ENCODE measurements around the gene PLAA.
"Not testable (repeated sequence)": the region's sequence is repeated elsewhere in the genome, so short reads cannot be mapped to it uniquely, and the experiment has no call there.

Gene PLAA

GRCh38 chr9:26892251-26893029 lies 54.6 kb downstream of the PLAA start, which contains the start of gene CAAP1:
Gene CAAP1 (minus strand): TSS chr9:26892802. CDS start chr9:26892715, 87 bp downstream.
- peak; percentile 45 to 53 (median 51) for TF ChIP-seq CTCF (IDR thresholded peaks at IDR 0.05; ENCODE audit: unreplicated experiment in 3 of 3)
- peaks cover 4% of the 10 kb centered on the region for H3K27me3 Mint-ChIP-seq (ENCODE audit: low read depth)
- H3K9me3 Mint-ChIP-seq = peaks cover 2% of the 10 kb centered on the region
- H3K36me3 Mint-ChIP-seq (ENCODE audit: low read depth) = peaks cover 7% of the 10 kb centered on the region
- peak within 1 kb of the TSS; percentile 99 for H3K4me3 Mint-ChIP-seq
- peaks cover 22% of the 10 kb centered on the region for H3K4me1 Mint-ChIP-seq
- H3K27ac Mint-ChIP-seq = peak within 1 kb of the TSS; percentile 99 to 100 (median 99)

- H3K27me3 Mint-ChIP-seq (ENCODE audit: low read depth) = peaks cover 4% of the 10 kb centered on the region
- TF ChIP-seq CTCF (IDR thresholded peaks at IDR 0.05; ENCODE audit: unreplicated experiment in 3 of 3) = no peak
- H3K9me3 Mint-ChIP-seq = peaks cover 2% of the 10 kb centered on the region
- H3K27ac Mint-ChIP-seq = peak overlapping the region; percentile 99 to 100 (median 99)
- peaks cover 7% of the 10 kb centered on the region for H3K36me3 Mint-ChIP-seq (ENCODE audit: low read depth)
- H3K4me3 Mint-ChIP-seq = peak overlapping the region; percentile 99
- H3K4me1 Mint-ChIP-seq = peaks cover 22% of the 10 kb centered on the region
Observed at GRCh38 chr9:26891726-26892125, 55.3 kb downstream of the PLAA start.

- Mint-ChIP-seq H3K27ac (peak overlapping the region in 1 of 3 experiments; percentile 2), H3K27me3 (ENCODE audit: low read depth) (no peaks in the 10 kb centered on the region), H3K36me3 (ENCODE audit: low read depth) (peaks cover 31% of the 10 kb centered on the region), H3K4me1 (peaks cover 21% of the 10 kb centered on the region), H3K4me3 (no peak overlapping the region), H3K9me3 (peaks cover under 1% of the 10 kb centered on the region)
- no peak for TF ChIP-seq CTCF (IDR thresholded peaks at IDR 0.05; ENCODE audit: unreplicated experiment in 3 of 3)
Observed at GRCh38 chr9:26888271-26888670, 58.8 kb downstream of the PLAA start.

- Mint-ChIP-seq H3K4me1 (no peaks in the 10 kb centered on the region), H3K4me3 (no peak overlapping the region), H3K9me3 (peaks cover 21% of the 10 kb centered on the region), H3K27ac (no peak overlapping the region), H3K36me3 (ENCODE audit: low read depth) (peaks cover 82% of the 10 kb centered on the region), H3K27me3 (ENCODE audit: low read depth) (no peaks in the 10 kb centered on the region)
- no peak for TF ChIP-seq CTCF (IDR thresholded peaks at IDR 0.05; ENCODE audit: unreplicated experiment in 3 of 3)
Observed at GRCh38 chr9:26882154-26882553, 64.9 kb downstream of the PLAA start.

DNA sequence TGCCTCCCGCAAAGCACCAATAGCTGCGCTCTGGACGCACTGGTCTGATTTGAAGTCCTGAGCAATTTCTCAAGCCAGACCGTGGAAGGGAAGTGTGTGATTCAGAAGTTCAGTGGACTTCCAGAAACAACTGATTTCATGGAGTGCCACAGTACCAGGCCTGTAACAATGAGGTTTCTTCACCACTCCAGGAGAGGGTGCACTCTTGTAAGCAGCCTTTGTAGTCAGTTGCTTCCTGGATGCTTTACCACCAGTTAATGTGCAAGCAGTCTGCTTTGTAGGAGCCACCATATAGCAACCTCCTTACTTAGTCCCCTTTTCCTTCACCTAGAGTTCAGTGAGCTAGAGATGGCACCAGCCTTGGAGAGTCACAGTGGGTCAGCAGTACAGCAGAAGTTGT lies 66.8 kb downstream of the PLAA start:
- Mint-ChIP-seq H3K4me3 (no peak overlapping the region), H3K4me1 (no peaks in the 10 kb centered on the region), H3K36me3 (ENCODE audit: low read depth) (peaks cover 80% of the 10 kb centered on the region), H3K27me3 (ENCODE audit: low read depth) (no peaks in the 10 kb centered on the region), H3K9me3 (peaks cover 21% of the 10 kb centered on the region), H3K27ac (no peak overlapping the region)
- no peak for TF ChIP-seq CTCF (IDR thresholded peaks at IDR 0.05; ENCODE audit: unreplicated experiment in 3 of 3)

GRCh38 chr9:26875155-26875554 lies 71.9 kb downstream of the PLAA start:
- not testable (repeated sequence) for H3K9me3 Mint-ChIP-seq; H3K27ac Mint-ChIP-seq; H3K27me3 Mint-ChIP-seq (ENCODE audit: low read depth); H3K4me1 Mint-ChIP-seq; H3K4me3 Mint-ChIP-seq
- H3K36me3 Mint-ChIP-seq (ENCODE audit: low read depth) = peaks cover 42% of the 10 kb centered on the region
